HG03064 (cell line): ENCODE results near the gene TTLL6.

Source experiments
- ATAC-seq: cut with Tn5 transposase; IDR thresholded peaks from one replicate; pipeline ENCODE4 v1.9.1; 2021; ENCODE audit warnings: low read depth; ENCODE audit not compliant: unreplicated experiment

TTLL6 gene

DNA sequence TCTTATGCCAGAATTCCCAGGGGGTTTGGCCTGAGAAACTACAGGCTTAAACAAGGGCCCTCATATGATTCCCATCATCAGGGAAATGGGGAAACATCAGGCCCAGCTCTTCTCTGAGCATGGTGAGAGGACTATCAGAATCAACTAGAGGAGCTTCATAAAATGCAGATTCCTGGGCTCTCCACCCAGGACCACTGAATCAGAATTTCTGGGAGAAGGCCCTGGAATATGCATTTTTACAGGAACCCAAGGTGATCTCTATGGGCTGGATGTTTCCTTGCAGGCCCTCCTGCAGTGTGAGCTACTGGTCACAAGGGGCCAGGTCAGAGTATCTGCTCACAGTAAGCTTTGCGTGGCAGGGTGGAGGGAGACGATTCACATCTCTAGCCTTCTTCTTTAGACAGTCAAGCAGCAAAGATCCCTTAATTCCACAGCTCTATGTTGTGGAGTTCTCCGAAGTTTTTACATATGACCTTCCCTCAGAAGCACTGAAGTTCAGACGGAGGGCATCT is 49.7 kb downstream of the TTLL6 start:
- ATAC-seq = no peak

DNA sequence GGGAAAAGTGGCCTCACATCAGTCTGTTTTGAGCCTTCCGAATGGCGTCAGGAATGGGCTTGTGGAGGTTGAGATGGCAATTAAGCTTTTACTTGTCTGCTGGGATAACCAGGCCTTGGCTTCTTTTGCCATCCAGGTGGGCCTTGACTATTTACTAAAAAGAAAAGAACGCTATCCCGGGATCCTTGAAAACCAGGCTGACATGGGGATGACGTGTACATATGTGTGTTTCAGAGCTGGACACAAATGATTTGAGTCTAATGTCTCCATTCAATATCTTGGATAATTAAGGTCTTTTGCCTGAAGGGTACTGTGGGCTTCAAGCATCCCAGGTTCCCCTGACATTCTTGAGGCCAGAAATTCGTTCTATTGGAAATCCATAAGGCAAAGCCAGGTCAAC is 55.9 kb downstream of the TTLL6 start:
- no peak for ATAC-seq

DNA sequence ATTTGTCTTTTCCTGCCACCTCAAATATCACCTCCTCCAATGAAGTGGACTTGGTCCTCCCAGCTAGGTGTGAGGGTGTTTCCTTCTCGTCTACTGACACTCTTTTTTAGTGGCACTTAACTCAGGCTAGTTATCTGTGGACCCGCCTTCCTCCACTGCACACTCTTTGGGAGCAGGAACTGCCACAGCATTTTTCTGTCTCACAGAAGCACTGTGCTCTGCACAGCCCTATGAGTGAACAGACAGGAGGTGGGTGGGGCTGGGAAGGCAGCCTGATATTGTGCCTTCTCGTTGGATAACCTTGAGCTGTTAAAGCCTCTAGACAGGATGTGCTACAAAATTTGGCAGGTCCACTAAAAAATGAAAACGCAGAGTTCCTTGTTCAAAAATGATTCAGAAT is 56.6 kb downstream of the TTLL6 start:
- ATAC-seq = no peak

DNA sequence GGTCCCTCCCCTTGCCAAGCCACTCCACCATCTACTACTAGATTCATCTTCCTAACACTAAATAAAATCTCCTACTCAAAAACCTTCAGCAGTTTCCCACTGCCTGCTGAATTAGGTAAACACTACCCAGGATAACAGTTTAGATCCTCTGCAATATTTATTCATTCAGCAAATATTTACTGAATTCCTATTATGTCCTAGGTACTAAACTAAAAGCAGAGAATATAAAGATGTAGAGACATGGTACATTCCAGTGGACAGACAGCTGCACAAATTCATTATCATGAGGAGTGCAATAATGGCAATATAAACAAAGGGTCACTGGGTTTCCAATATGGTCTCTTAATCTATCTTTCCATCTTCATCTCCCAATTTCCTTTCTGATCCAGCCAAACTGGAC is 57.7 kb downstream of the TTLL6 start:
- ATAC-seq = no peak

DNA sequence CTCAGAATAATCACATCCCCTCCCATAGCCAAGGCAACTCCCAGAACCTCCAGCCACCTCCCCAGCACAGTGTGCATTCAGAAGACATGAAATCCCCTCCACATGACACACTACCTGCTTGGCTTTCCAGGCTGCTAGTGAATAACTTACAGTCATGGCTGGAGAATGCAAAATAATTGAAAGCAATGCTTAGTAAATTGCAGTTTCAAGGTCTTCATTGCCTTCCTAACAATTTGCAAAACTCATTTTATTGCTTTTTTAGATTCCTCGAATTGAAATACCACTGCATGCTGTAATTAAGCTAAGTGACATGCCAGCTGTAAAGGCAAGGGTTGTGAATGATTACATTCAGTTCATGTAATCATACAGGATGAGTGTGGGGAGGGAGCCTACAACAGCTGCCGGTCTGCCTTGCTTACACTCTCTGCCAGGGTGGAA is 59.5 kb downstream of the TTLL6 start:
- no peak for ATAC-seq

DNA sequence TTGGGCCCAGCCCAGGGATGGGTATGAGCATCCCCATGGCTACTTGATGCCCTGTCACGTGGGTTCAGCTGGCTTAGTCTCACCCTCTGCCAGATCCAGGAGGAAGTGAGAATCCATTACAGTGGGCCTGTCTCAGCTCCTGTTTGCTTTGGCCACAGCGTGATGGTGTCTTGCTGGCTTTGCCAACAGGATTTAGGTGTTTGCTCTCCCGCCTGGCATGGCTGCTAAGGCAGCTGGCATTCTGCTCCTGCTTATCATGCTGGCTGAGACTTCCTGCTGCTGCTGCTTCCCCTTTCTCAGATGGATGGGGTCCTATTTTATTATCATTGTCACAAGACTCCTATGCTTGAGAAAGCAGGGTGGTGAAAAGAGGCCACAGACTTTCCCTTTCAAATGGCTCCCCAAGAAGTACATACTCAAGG is 60.2 kb downstream of the TTLL6 start:
- ATAC-seq = no peak

DNA sequence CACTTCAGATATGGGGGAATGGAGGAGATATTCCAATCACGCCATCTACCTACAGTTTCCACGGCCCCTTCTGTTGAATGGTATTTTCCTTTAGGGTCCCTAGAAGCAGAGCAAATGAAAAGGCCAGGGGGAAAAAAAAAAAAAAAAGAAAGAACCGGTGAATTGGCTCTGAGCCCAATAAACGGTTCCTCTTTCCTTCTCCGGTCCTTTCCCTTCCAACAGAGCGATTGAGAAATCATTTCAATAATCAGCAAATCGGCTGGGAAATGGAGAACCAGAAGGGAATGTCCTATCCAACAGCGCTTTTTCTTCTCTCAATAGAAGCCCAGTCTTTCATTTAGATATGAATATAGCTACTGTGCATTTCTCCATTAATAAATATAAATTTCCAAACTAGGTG is 61.7 kb downstream of the TTLL6 start:
- ATAC-seq = no peak

DNA sequence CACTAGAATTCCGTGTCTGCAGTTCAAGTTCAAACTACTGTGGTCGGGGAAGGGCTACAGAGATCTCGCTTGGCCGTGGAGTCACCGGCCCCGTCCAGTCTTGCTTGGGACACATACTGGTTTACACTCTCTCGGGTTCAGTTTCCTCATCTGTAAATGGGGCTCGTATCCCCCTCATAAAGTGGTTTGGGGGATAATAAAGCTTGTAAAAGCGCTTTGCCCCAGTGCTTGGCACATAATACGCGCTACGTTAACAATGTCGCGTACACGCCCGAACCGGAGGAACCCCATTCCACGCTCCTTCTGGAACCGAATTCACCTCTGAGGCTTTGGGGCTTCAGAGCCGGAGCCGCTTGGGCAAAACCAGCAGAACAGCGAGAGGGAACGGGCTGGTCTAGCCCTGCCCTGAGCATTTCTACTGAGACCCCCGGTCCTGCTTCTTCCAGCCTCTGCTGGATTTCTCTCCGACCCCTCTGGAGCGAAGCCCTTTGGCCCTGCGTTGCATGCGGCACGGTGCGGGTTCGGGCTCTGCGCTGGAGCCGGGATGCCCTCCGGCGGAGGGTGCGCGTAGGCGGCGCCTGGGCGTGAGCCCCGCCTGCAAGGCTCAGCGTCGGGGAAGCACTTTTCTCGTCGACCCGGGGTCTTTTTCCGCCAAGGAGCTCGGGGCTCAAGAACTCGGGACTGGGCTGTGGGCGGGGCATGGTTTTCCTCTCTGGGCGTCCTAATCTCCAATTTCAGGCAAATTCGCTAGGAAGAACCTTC is 62.3 kb downstream of the TTLL6 start:
- no peak for ATAC-seq

DNA sequence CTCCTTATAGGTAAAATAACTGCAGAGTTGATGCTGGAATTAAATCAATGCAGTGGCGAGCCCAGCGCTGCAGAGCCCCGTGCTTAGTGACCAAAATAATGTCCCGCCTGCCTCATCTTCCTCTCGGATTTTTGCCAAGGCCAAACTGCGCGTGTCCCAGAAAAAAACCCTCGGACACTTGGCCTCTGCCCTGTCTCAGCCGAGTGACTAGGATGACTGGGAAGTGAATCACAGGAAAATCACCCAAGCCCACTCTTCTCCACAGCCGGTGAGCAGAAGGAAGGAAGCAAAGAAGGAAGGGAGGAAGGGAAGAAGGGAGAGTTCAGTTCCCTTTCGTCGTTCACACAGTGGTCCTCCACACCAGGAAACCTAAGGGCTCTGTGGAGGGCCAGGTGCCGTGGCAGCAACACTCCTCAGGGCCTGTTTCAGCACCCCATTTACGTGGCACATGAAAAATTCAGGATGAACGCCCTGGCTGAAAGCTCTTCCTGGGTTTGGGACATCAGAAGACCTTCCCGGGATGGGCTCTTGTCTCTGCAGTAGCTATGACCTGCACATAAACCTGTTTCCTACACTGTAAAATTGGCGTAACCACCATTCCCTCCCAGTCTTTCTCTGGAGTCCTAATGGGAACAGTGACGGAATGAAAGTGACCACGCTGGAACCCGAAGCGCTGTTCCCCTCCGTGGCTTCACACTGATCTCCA is 63.1 kb downstream of the TTLL6 start:
- no peak for ATAC-seq

DNA sequence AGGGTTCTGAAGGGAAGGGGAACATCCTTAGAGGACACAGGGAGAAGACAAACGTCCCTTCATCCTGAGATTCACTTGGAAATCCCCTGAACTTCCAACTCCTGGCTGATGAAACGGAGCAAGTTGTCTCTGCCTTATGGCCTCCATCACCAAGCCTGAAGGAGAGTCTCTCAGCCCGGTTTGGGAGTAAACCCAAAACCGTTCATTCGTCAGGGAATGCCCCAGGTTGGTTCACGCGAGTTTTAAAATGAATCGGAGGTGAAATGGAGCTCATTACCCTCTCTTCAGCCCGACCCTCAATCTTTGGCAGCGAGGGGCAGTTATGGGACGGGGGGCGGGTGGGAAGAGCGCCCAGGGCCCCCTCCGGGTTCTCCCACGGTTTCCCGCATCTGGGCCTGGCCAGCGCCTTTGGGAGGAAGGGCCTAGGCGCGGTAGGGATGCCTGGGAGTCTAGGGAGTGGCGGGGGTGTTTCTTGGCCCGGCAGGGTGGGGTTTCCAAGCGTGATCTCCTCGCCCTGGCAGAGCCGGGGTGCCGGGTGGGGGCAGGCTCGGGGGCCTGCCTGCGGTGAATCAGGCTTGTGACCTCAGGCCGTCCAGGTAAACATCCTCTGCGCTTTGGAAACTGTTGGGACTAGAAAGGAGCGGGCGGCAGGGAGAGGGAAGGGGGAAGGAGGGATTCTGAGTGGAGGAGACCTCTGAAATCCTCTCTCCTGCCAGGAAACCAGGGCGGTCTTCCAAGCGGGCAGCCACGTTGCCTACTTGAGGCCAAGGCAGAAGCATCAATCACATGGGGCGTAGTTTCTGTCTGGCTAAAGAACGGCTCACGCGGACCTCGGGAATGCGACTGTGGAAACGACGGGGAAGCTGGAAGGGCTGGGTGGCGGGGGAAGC is 64.4 kb downstream of the TTLL6 start:
- no peak for ATAC-seq

DNA sequence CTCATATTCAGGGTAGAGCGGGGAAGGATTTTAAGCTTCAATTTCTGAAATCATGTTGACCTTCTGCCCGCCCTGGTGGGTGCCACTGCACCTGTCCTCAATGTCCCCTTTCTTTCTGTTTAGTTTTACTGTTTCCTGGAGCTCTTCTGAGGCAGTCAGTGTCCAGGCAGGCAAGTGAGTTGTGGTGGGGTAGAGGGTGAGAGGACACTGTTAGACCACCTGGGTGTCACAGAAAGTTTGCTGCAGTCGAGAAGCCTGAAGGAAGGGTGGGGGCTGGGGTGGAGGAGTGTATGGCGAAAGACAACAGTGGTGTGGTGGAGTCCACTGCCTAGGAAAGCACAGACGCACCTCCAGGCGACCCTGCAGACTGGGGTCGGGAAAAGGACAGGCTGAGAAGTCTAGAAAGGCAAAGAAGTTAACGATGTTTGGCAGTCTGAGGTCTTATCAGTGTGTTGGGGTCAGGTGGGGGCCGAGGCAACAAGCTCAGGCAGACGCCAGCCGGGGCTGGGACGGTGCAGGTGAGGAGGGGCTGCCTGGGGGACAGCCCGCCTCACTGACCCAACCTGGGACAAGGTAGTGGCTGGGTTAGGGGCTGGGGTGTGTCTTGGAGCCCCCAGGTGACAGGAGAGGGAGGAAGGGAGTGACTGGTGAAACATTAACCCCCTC is 65.2 kb downstream of the TTLL6 start:
- no peak for ATAC-seq

DNA sequence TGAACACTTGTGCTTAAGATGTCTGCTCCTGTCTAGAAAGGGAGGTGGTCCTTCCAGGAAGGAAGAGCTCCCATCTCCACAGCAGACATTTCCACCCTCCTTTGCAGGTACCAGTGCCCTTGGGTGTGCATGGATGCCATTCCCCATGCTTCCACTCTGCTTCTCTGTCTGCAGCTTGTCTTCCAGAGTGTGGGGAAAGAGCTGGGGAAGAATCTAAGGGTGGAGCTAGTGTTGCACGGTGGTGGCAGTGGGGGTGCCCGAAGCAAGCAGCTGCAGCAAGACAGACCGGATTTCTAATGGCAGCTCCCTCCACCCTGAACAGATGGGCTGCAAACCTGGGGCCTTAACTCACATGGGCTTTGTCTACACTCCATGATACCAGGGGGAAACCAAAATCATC is 65.9 kb downstream of the TTLL6 start:
- no peak for ATAC-seq

DNA sequence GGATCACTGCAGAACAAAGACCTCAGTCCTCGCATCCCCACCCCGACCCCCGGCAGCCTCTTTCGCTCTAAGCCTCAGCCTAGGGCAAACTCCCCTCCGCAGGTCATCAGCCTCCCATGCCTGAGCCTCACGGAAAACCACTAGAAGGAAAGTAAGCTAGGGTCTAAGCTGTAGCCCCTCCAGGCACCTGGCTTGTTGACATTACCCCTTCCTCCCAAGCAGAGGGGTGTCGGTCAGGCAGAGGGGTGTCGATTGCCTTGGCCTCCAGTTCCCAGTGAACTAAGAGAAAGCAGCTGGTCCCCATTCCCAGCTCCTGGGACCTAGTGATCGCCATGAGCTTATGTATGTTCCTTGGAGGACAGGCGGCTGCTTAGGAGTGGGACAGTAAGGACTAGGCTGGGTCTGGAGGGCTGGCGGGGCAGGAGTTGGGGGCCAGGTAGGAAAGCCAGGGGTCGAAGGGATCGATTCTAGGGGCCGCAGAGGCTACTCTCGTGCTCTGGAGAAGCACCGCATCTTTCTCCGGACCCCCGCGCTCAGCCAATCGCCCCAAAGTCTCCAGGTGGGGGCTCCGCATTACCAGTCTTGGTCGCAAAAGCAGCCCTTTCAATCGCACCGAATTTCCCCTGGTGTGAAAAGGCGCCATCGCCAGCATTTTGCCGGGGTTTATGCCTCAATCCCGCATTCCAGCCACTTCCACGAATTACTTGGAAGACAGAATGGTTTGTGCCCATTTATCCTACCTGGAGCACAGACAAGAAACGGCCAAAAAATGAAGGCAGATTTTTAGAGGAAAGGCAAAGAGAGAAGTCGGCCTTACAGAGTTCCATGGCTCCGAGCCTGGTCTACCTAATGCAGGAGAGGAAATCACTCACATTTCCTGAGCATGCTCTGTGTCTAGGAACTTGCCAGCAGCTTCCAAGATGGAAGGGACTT is 67.1 kb downstream of the TTLL6 start:
- no peak for ATAC-seq

DNA sequence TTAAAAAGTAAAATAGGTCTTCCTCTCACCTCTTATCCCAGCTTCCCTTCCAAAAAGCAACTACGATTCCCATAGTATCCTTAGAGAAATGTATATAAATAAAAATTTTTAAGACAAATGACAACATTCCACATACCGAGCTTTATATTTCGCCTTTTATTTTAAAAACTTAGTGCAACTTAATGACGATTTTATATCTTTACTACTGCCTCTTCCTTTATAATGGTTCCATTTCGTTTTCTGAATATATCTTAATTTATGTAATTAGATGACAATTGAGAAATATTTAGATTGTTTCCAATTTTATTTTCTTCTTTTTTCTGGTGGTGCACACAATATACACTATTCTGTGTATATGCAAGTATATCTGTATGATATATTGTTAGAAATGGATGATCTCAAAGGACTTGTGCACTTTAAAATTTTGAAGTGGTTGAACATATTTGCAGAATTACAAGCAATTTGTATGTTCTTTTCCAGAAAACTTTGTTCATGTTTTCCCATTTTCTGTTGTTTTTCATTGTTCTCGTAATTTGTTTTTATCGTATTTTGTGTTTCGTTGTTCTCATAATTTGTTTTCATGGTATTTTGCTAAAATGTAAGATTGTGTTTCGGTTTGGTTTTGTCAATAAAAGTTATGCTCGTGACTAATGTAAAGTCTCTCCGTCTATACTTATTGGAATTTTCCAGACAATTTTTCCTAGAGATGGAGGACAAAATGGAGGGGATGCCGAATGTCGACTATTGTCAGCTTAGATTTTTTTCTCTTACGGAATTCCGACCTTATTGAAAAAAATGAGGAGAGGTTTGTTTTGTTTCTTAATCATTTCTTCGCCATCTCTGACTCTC is 68.1 kb downstream of the TTLL6 start:
- no peak for ATAC-seq

DNA sequence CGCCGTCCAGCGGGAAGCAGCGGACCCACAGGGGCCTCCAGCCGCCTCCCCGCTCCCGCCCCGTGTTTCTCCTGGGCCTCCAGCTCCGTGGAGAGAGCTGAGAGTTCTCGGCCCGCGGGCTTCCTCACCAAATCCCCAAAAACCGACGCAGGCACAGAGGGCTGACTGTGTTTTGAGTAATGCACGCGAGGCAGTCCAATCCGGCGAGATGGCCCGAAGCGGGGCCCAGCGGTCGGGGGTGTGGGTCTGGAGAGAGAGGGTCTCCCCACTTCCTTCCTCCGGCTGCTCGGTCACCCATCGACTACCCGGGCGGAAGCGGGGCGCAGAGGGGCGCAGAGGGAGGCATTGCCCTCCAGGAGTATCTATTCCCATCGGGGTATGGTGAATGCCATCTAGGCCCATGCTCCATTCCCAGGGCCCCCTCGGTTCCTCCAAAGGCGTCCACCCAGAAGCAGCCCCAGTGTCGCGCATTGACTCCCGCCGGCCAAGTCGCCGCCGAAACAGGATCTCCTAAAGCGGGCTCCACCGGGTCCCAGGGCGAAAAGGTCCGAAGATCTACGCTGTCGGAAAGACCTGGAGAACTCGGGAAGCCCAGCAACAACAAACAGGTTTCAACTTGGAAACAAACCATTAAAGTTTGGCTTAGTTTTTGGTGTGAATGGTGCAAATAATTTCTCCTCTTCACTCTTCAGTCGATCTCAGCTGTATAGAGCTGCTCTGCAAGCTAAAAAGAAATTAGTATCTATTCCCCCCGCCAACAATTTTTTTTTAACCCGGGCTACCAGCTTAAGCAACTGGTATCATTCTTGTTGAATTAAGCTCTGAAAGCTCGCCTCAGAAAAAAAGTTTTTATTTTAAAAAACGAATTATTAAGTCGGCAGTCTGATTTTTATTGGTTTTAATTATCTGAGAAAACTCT is 69.3 kb downstream of the TTLL6 start:
- no peak for ATAC-seq

DNA sequence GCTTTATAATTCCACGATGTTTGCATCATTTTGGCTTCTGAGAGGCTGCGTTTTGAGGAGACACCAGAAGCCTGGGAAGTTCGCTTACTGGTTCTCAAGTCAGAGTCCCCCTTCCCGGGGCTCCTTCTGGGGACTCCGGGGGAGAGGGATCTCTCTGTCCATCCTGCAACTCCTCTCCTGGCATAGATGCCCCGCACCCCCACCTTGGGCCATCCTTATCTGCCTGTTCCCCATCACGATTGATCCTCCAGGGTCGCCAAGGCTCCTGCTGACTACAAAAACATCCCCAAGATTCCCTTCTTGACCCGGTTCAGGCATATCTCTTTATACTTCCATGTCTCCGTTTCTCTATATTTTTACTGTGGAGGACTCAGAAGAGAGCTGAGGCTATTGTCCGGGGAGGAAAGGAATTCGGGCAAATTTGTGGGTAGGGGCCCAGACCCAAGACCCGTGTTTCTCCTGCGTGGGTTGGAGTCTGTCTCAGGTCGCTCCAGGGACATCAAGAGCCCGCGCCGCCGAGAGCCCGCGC is 70.0 kb downstream of the TTLL6 start:
- no peak for ATAC-seq
